Anterior cingulate cortex (tissue), 58 donors: ENCODE data around the gene ZNF70.

Experiments
- DNase-seq, 58 donors: peaks; one replicate each; lab custom pipeline; 2025; lab: John Stamatoyannopoulos, UW

ZNF70 gene

GRCh38 chr22:23780146-23780748, 29.3 kb upstream of the ZNF70 start:
- no peak for DNase-seq

- no peak for DNase-seq
These were observed 28.8 kb upstream of the ZNF70 start for GRCh38 chr22:23779731-23780130.

- no peak for DNase-seq
These were observed 28.2 kb upstream of the ZNF70 start for GRCh38 chr22:23779083-23779482.

GRCh38 chr22:23778577-23778900, 27.6 kb upstream of the ZNF70 start:
- DNase-seq: no peak

GRCh38 chr22:23777776-23778576, 27.1 kb upstream of the ZNF70 start:
- DNase-seq: no peak

GRCh38 chr22:23775779-23776375, 25.0 kb upstream of the ZNF70 start:
- no peak for DNase-seq

- no peak for DNase-seq
These were observed 24.1 kb upstream of the ZNF70 start for GRCh38 chr22:23774922-23775436.

GRCh38 chr22:23774114-23774921, 23.4 kb upstream of the ZNF70 start:
- no peak for DNase-seq

GRCh38 chr22:23773483-23774113, 22.7 kb upstream of the ZNF70 start:
- DNase-seq: no peak

GRCh38 chr22:23772649-23773473, 21.9 kb upstream of the ZNF70 start, which contains the start of gene MMP11:
TSS of gene MMP11 (plus strand) at chr22:23772849. CDS start at chr22:23772871, 22 bp downstream.
- peak in 2 of 58 donors; percentile 7 to 15 for DNase-seq

- no peak for DNase-seq
These were observed 21.4 kb upstream of the ZNF70 start for GRCh38 chr22:23772315-23772648.

GRCh38 chr22:23769321-23769965, 18.5 kb upstream of the ZNF70 start:
- no peak for DNase-seq

- DNase-seq: peak; percentile 41 to 91 (median 82)
These were observed 17.0 kb upstream of the ZNF70 start, which contains the start of gene CHCHD10 for GRCh38 chr22:23767673-23768548. TSS of gene CHCHD10 (minus strand) at chr22:23767972. CDS start at chr22:23767874, 98 bp downstream.

- no peak for DNase-seq
These were observed 16.4 kb upstream of the ZNF70 start for GRCh38 chr22:23767303-23767672.

- DNase-seq: no peak
These were observed 14.3 kb upstream of the ZNF70 start for GRCh38 chr22:23764899-23765881.

GRCh38 chr22:23763954-23764353, 13.0 kb upstream of the ZNF70 start:
- DNase-seq: no peak

GRCh38 chr22:23763579-23763945, 12.7 kb upstream of the ZNF70 start:
- peak in 2 of 58 donors; percentile 4 to 49 for DNase-seq
